ENCODE results near the gene ACTA1.
"Not testable (repeated sequence)": the region's sequence is repeated elsewhere in the genome, so short reads cannot be mapped to it uniquely, and the experiment has no call there.

ACTA1 gene

DNA sequence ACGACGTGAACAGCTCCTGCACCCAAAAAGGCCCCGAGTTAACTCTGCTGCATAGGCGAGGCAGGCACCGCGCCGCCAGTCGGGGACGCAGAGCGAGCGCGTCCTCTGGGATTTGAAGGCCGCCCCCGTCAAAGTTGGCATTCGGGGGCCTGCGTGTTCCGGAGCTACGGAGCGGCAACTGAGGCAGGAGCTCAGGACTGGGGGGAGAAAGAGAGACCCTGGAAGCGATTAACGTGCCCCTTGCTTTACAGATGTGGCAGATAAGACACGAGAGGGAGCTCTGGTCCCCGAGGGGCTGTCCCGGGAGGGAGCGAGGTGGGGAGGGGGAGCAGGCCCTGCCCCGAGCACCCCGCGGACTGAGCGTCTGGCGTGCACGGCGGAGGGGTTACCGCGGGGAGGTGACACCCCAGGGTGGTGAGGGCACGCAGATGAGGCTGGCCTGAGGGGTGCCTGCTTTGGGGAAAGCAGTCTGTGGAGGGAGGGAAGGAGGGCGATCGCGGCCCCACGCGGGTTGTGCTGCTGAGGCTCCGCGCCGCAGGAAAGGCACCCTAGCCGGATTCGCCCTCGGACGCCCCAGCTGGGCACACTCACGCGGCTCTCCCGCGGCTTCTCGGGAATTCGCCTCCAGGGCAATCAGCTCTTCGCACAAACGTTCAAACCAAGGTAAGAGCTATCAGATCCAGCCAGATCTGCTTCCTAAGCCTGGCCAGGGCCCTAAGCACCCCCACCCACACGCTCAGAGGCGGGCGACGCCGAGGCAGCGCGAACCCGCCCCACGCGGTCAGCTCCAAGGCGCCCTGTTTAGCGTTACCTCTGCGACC lies 26.5 kb downstream of the ACTA1 start:
- DNase-seq = no peak

DNA sequence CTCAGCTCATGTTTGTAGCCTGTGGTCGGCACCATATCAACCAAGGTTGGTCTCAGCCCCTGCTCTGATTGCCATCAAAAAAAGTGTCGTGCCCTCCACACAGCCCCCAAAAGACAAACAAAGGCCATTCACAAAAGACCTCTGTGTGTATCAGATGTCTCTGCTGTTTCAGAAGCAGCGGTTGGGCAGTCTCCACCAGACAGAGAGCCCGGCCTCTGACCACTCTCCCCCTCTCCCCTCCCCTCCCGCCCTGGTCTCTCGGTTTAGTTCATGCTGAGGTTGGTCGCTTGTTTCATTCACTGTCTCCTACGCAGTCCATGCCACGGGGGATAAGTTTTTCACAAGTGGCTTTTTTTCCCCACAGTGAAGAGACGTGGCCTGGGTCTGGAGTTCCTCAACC lies 27.1 kb downstream of the ACTA1 start:
- no peak for DNase-seq

DNA sequence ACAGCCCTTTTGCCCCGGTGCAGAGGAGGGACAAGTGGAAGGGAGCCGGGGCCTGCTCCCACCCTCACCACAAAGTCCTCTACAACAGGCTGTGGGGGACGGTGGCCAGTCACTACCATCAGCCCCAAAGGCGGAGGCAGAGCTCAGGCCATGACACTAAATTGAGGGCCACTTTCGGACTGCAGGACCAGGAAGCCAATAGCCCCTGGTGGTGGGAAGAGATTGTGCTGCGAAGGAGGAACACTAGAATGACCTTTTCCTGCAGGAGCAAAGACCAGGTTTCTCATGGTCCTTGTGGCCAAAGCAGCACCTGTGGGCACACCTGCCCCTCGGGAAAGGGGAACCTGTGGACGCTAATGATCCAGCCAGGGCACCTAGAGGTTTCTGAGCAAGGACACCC lies 30.3 kb downstream of the ACTA1 start:
- DNase-seq = no peak

DNA sequence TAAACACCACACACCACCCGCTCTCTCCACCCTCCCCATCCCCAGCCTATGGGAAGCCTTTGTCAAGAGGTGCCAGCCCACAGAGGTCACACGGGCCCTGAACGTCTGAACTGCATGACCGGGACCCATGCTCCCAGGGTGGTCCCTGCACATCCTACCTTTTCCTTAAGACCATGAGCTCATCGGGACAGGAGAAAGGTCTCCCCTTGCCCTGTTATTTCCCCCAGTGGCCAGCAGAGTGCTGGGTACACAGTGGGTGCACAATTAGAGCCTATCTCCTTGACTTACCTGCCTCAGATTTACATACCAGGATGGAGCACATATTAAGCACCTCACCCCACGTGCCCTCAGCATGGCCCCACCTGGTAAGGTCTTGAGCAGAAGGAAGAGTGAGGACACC lies 30.9 kb downstream of the ACTA1 start:
- no peak for DNase-seq

GRCh38 chr1:229402329-229402728 lies 31.6 kb downstream of the ACTA1 start:
- not testable (repeated sequence) for DNase-seq

DNA sequence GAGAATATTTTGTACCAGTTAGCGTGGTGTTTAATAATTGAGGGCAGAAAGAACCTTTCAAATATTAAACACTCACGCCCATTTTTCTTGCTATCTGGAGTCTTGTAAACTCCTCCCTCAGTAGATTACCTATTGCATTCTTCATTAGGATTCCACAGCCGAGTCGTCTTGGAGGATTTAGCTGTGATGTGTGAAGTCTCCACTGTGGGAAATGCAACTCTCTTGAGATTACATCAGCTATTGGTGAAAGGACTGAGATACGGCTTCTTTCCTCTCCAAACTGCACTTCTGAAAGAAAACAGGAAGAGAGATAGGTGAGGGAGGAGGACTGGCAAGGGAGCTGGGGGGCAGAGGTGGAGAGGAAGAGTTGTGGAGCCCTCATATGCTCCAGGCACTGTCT lies 36.1 kb downstream of the ACTA1 start:
- DNase-seq = no peak

DNA sequence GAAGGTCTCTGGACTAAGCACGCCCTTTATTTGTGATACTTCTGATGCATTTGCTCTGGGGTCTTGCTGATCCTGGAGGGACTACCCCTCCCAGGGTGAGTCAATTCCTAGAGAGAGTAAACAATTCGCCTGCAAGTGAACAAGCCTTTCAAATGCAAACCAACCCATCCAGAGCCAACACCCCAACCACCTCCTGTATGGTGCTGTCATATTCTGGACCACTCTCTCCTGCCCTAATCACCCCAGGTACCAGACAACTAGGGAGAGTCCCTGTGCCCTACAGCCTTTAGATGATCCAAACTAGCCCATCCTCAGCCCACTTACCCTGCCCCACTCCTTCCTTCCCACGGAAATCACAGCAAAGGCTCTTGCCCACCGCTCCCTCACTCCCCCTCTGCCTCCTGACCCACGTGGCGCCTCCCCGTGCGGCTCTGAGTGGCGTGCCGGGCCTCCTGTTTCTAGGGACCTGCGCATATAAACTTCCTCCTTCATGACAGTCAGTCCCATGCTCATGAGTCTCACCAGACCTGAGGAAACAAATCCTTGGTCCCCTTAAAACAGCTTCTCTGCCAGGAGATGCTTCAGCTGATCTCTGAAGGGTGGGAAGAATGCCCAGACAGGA lies 37.2 kb downstream of the ACTA1 start:
- no peak for DNase-seq

DNA sequence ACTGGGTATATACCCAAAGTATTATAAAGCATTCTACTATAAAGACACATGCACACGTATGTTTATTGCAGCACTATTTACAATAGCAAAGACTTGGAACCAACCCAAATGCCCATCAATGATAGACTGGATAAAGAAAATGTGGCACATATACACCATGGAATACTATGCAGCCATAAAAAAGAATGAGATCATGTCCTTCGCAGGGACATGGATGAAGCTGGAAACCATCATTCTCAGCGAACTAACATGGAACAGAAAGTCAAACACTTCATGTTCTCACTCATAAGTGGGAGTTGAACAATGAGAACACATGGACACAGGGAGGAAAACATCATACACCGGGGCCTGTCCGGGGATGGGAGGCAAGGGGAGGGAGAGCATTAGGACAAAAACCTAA lies 39.4 kb downstream of the ACTA1 start:
- not testable (repeated sequence) for DNase-seq

GRCh38 chr1:229392936-229393335 lies 41.0 kb downstream of the ACTA1 start:
- no peak for DNase-seq

- no peak for DNase-seq
These were observed 43.8 kb downstream of the ACTA1 start for GRCh38 chr1:229390130-229390529.

DNA sequence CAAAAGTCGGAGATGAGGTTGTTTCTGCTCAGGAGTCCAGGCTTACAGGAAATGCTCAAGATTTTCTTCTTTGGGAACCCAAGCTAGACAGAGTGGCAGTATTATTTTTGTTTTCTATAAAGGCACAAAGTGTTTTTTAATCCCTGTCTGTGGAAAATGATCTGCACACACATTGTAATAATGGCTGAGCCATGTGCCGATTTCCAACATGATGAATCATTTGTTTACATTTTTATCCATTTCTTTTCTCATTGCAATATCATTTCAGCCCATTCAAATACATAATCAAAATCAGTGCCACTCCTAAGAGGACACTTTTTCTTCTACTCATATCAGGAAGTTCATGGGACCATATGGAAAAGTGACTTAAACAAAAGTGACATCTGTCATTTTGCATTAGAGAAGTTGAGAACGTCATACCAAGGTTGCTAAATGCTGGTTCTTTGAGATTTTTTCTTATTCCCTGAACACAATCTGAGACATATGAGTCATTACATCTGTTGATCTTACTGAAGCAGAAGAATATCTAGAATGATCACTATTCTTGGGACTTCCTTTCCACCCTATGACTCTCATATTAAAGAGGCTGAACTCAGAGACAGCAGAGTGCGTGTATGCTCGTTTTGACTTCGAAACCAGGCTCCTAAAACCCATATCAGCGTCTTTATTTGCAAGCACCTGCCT lies 44.9 kb downstream of the ACTA1 start:
- DNase-seq = no peak

- DNase-seq = no peak
These were observed 47.9 kb downstream of the ACTA1 start for GRCh38 chr1:229385853-229386456.

DNA sequence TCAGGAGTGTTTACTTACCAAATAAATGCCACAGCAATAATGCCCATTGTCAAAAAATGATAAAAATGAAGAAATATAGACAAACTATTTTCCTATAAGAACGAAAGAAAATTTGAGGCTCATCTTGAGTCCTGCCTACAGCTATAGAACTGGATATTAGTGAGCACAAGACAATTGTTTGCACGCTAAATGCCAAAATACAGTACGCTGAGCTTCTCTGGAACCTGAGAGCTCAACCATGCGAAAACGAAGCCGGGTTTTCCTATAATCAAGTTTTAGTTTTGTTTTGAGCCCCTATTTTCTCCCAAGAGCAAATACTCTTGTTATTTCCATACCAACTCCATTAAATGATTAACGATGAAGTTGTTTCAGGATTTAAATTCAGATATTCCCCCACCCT lies 49.1 kb downstream of the ACTA1 start:
- DNase-seq = no peak

DNA sequence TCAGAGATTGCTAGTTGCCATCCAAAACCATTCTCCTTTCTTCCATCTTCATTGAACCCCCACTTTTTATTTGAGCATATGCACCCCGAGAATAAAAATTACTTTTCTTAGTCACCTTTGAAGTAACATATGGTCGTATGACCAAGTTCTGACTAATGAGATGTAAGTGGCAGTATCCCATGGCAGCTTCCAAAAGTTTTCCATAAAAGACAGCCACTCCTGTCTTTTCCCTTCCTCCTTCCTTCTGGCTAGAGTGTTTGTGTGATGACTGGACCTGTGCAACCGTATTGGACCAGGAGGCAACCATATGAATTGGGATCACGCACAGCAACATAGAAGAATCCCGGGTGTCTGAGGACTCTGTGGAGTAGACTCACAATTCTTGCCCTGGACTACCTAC lies 49.9 kb downstream of the ACTA1 start:
- DNase-seq = no peak

DNA sequence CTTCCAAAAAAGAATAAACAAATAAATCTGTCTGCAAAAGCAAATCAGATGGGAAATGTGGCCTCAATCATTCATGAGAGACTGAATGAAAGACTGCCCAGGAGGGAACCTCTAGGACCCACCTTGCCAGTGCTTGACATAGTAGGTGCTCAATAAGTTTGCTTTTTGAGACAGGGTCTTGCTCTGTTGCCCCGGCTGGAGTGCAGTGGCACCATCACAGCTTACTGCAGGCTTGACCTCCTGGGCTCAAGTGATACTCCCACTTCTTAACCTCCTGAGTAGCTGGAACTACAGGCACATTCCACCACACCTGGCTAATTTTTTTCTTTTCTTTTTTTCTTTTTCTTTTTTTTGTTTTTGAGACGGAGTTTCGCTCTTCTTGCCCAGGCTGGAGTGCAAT lies 50.7 kb downstream of the ACTA1 start:
- DNase-seq = no peak

All from DMS153 (cell line).